ENCODE results near the gene BLVRA. TPM values are rescaled to one million over a fixed set of nuclear protein-coding genes. Genes with fewer than 3 reads are reported as not detected.
"Not testable (repeated sequence)": the region's sequence is repeated elsewhere in the genome, so short reads cannot be mapped to it uniquely, and the experiment has no call there.

BLVRA gene
- total RNA-seq, 2 donors from 2014 or later: 26.2 to 29.7 TPM

DNA sequence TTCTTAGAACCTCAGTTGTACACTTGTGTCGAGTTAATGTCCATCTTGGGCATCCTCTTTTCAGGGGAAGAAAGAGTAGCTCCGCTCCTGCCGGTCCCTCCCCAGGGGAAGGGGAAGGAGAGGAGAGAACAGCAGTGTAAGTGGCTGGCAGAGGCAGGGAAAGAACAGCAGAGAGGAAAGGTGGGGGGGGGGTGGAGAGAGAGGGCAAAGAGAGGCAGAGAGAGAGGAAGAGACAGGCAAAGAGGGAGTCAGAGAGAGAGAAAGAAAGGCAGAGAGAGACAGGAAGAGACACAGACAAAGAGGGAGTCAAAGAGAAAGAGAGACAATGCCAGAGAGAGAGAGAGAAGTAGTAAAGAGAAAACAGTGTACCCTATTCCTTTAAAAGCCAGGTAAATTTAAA lies 56.9 kb downstream of the BLVRA start:
- DNase-seq: no peak
- Mint-ChIP-seq H3K27ac (no peak overlapping the region), H3K4me1 (peaks cover 9% of the 10 kb centered on the region), H3K27me3 (peaks cover 74% of the 10 kb centered on the region), H3K4me3 (no peak overlapping the region), H3K36me3 (ENCODE audit: low read depth) (no peaks in the 10 kb centered on the region)
- no peak for ATAC-seq
- H3K9me3 ChIP-seq (ENCODE audit: control insufficient read depth, low read length, poor library complexity, severe bottlenecking): no peaks in the 10 kb centered on the region

DNA sequence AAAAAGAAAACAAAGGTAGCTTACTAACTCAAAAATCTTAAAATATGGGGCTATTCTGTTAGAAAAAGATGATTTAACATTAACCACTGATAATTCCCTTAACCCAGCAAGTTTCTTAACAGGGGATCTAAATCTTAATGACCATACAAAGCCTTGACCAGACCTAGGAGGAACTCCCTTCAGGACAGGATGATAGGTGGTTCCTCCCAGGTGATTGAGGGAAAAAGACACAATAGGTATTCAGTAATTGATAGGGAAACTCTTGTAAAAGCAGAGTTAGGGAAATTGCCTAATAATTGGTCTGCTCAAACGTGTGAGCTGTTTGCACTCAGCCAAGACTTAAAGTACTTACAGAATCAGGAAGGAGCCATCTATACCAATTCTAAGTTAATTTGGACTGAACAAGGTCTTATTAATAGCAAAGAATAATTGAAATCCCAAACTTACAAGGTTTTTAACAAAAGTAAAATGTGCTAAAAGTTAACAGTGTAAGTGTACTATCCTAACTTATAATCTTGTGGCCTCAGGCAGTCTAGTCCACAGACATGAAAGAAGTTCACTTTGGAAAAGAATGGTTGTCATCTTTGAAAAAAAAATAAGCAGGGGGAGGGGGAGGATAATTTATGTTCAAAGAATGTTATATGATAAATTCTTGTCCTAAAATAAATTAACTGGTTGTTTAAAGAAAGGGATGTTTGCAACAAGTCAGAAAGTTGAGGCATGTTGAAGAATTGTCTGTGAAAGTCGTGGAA lies 57.7 kb downstream of the BLVRA start:
- not testable (repeated sequence) for H3K4me3 Mint-ChIP-seq; DNase-seq; ATAC-seq; H3K4me1 Mint-ChIP-seq; H3K27ac Mint-ChIP-seq; H3K36me3 Mint-ChIP-seq (ENCODE audit: low read depth); H3K9me3 ChIP-seq (ENCODE audit: control insufficient read depth, low read length, poor library complexity, severe bottlenecking)
- peaks cover 73% of the 10 kb centered on the region for H3K27me3 Mint-ChIP-seq

DNA sequence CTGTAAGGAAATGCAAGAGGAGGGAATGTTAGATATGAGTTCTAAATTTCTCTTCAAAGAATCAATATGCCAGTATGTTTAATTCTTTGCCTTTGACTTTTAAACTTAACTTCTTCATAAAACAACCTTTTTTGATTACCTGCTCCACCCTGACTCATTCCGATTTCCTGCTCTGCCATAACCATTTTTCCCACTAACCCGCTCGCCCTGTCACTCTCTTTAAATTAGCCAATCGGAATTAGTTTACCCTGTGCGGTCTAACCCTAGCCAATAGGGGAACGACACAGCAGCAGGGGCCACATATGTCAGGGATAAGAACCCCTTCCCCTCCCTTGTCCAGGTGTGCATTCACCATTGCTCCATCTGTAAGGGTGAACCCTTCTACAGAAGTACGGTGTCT lies 64.9 kb downstream of the BLVRA start:
- not testable (repeated sequence) for H3K4me1 Mint-ChIP-seq; DNase-seq; H3K4me3 Mint-ChIP-seq; ATAC-seq; H3K9me3 ChIP-seq (ENCODE audit: control insufficient read depth, low read length, poor library complexity, severe bottlenecking); H3K27ac Mint-ChIP-seq; H3K36me3 Mint-ChIP-seq (ENCODE audit: low read depth)
- peaks cover 79% of the 10 kb centered on the region for H3K27me3 Mint-ChIP-seq

DNA sequence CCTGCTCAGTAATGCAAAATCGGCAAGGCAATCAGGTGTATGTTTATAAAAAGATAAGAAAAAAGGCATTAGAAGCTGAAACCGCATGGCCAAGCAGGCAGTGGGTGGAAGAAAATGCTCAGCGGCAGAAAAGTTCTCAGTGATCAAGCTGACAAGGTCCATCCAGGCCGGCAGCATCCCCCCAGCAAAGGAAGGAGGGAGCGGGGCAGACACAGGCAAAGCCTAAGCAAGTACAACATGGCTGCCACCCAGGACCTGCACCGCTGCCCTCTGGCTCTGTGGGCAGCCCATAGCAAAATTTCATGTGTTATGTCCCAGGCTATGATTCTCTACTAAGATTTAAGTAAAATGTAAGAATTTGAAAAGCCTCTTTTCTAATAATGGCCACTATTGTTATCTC lies 65.5 kb downstream of the BLVRA start:
- DNase-seq: no peak
- no peaks in the 10 kb centered on the region for H3K4me1 Mint-ChIP-seq
- peaks cover 2% of the 10 kb centered on the region for H3K36me3 Mint-ChIP-seq (ENCODE audit: low read depth)
- ATAC-seq: no peak
- no peak overlapping the region for H3K27ac Mint-ChIP-seq
- H3K9me3 ChIP-seq (ENCODE audit: control insufficient read depth, low read length, poor library complexity, severe bottlenecking): no peaks in the 10 kb centered on the region
- H3K27me3 Mint-ChIP-seq: peaks cover 79% of the 10 kb centered on the region
- no peak overlapping the region for H3K4me3 Mint-ChIP-seq

DNA sequence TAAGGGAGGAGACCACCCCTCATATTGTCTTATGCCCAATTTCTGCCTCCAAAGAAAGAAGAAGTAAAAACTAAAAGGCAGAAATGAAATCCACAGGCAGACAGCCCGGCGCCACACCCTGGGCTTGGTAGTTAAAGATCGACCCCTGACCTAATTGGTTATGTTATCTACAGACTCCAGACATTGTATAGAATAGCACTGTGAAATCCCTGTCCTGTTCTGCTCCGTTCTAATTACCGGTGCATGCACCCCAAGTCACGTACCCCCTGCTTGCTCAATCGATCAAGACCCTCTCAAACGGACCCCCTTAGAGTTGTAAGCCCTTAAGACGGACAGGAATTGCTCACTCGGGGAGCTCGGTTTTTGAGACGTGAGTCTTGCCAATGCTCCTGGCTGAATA lies 66.0 kb downstream of the BLVRA start:
- H3K9me3 ChIP-seq (ENCODE audit: control insufficient read depth, low read length, poor library complexity, severe bottlenecking); H3K27ac Mint-ChIP-seq; H3K4me3 Mint-ChIP-seq; DNase-seq; H3K36me3 Mint-ChIP-seq (ENCODE audit: low read depth); H3K4me1 Mint-ChIP-seq; ATAC-seq: not testable (repeated sequence)
- peaks cover 79% of the 10 kb centered on the region for H3K27me3 Mint-ChIP-seq

DNA sequence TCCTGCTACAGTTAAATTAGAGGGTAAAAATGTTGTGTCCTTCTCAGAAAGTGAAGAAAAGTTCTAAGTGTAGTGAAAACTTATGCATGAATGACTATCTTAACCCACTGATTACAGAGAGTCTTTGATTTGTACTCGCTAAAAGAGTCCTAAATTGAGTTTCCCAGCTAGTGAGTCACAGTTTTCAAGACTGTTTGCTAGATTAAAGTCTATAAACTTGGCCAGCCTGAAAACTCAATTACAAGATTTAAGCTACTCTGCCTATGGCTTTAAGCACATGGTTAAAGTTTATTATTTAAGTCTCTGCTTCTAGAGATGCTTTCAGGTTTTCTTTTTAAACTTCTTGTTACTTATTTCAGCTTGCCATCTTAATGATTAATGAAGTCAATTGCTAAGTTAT lies 66.5 kb downstream of the BLVRA start:
- peaks cover 79% of the 10 kb centered on the region for H3K27me3 Mint-ChIP-seq
- H3K4me1 Mint-ChIP-seq: no peaks in the 10 kb centered on the region
- H3K4me3 Mint-ChIP-seq: no peak overlapping the region
- H3K36me3 Mint-ChIP-seq (ENCODE audit: low read depth): peaks cover 2% of the 10 kb centered on the region
- DNase-seq (no peak), ATAC-seq (no peak)
- no peak overlapping the region for H3K27ac Mint-ChIP-seq
- H3K9me3 ChIP-seq (ENCODE audit: control insufficient read depth, low read length, poor library complexity, severe bottlenecking): no peaks in the 10 kb centered on the region

DNA sequence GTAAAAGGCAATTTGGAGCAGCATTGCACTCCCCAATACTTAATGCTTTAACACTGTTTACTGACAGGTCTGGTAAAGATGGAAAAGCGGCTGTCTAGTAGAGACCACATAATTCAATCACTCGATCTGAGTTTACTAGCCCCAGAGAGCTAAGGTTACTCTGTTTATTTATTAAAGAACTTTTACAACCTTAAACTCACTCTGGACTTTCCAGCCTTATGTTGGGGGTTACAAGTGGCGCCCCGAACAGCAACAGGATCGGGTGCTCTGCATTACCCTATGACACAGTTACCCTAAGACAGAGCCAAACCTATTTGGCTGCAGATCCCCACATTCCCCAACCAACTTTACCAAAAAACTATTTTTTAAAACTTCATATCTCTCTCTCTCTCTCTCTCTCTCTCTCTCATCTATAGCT lies 66.9 kb downstream of the BLVRA start:
- H3K36me3 Mint-ChIP-seq (ENCODE audit: low read depth): peaks cover 2% of the 10 kb centered on the region
- ATAC-seq (no peak), DNase-seq (no peak)
- H3K4me3 Mint-ChIP-seq: no peak overlapping the region
- H3K4me1 Mint-ChIP-seq: no peaks in the 10 kb centered on the region
- no peaks in the 10 kb centered on the region for H3K9me3 ChIP-seq (ENCODE audit: control insufficient read depth, low read length, poor library complexity, severe bottlenecking)
- H3K27me3 Mint-ChIP-seq: peaks cover 76% of the 10 kb centered on the region
- H3K27ac Mint-ChIP-seq: no peak overlapping the region

DNA sequence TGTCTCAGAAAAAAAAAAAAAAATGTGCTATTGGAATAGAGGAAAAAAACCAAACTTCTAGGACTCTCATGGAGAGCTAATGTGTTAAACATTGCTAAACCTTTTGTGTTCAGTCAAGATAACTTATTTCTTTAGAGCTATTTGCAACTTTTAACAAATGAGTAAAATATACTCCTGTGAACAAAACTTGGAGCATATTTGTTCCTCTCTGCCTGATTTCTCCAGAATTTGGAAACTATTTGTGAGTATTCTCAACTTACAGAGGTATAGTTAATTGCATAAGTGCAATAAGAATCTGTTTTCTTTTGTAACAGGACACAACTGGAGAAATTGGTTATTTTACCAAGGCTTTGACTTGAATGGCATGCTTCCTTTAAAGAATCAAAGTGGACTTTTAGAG lies 72.4 kb downstream of the BLVRA start:
- not testable (repeated sequence) for H3K27ac Mint-ChIP-seq; H3K4me3 Mint-ChIP-seq; H3K9me3 ChIP-seq (ENCODE audit: control insufficient read depth, low read length, poor library complexity, severe bottlenecking); H3K36me3 Mint-ChIP-seq (ENCODE audit: low read depth); DNase-seq; ATAC-seq; H3K4me1 Mint-ChIP-seq
- peaks cover 32% of the 10 kb centered on the region for H3K27me3 Mint-ChIP-seq

DNA sequence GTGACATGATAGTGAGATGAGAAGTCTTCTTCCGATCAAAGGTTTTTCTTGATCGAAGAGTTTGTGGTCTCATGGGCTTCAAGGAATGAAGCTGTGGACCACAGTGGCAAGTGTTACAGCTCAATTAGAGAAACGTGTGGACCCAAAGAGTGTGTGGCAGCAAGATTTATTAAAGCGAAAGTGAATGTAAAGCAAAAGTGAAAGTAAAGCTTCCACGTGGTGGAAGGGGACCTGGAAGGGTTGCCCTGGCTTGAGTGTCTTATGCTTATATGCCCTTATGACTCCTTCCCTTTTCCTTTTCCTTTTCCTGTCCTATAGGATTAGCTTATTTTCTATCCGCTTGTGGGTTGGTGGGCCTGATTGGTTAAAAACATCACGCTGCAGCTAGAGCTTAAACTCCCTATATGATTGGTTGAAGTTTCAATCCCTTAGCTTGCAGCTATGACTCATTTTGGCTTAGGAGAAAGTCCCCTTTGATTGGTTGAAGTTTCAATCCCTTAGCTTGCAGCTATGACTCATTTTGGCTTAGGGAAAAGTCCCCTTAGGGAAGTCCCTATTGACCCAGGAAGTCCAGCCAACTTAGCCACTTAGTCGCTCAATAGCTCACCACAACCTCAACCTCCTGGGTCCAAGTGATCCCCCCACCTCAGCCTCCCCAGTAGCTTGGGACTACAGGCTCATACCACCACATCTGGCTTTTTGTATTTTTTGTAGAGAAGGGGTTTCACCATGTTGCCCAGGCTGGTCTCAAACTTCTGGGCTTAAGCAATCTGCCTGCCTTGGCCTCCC lies 76.2 kb downstream of the BLVRA start:
- H3K27ac Mint-ChIP-seq: peak overlapping the region; percentile 95
- peaks cover 4% of the 10 kb centered on the region for H3K27me3 Mint-ChIP-seq
- peak; percentile 67 for ATAC-seq
- peak; percentile 5 to 16 (median 11) for DNase-seq
- no peaks in the 10 kb centered on the region for H3K36me3 Mint-ChIP-seq (ENCODE audit: low read depth)
- peaks cover 9% of the 10 kb centered on the region for H3K4me1 Mint-ChIP-seq
- no peaks in the 10 kb centered on the region for H3K9me3 ChIP-seq (ENCODE audit: control insufficient read depth, low read length, poor library complexity, severe bottlenecking)
- H3K4me3 Mint-ChIP-seq: peak overlapping the region; percentile 87

DNA sequence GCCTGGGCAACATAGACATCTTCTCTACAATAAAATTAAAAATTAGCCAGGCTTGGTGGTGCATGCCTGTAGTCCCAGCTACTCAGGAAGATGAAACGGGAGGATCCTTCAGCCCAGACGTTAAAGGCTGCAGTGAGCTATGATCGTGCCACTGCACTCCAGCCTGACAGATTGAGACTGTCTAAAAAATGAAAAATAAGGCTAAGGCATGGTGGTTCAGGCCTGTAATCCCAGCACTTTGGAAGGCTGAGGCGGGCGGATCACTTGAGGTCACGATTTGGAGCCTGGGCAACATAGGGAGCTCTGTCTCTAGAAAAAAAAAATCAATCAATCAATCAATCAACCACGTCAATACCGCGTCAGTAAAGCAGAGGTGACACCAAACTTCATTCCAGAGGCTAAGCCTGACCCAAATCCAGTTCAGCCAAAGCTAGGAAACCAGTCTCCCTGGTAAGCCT lies 79.8 kb downstream of the BLVRA start:
- Mint-ChIP-seq H3K4me1 (peaks cover 9% of the 10 kb centered on the region), H3K36me3 (ENCODE audit: low read depth) (no peaks in the 10 kb centered on the region), H3K4me3 (no peak overlapping the region), H3K27ac (no peak overlapping the region), H3K27me3 (peaks cover 4% of the 10 kb centered on the region)
- H3K9me3 ChIP-seq (ENCODE audit: control insufficient read depth, low read length, poor library complexity, severe bottlenecking): no peaks in the 10 kb centered on the region
- ATAC-seq: no peak
- DNase-seq: no peak

DNA sequence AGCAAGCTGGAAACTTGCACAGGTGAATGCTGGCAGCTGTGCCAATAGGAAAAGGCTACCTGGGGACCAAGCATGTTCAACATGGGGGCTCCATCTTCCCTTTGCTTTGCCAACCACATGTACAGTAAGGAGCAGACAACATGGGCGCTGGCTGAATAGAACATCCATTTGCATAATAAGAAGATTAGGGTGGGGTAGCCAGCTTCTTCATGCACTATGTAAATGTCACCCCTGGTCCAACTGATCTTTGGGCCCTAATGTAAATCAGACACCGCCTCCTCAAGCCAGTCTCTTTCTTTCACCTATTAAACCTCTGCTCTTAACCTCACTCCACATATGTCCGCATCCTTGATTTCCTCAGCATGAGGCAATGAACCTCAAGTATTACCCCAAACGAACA lies 84.8 kb downstream of the BLVRA start:
- no peaks in the 10 kb centered on the region for H3K9me3 ChIP-seq (ENCODE audit: control insufficient read depth, low read length, poor library complexity, severe bottlenecking)
- no peak for ATAC-seq
- peaks cover 4% of the 10 kb centered on the region for H3K4me1 Mint-ChIP-seq
- no peak overlapping the region for H3K4me3 Mint-ChIP-seq
- no peak overlapping the region for H3K27ac Mint-ChIP-seq
- peaks cover 15% of the 10 kb centered on the region for H3K27me3 Mint-ChIP-seq
- no peaks in the 10 kb centered on the region for H3K36me3 Mint-ChIP-seq (ENCODE audit: low read depth)
- no peak for DNase-seq

DNA sequence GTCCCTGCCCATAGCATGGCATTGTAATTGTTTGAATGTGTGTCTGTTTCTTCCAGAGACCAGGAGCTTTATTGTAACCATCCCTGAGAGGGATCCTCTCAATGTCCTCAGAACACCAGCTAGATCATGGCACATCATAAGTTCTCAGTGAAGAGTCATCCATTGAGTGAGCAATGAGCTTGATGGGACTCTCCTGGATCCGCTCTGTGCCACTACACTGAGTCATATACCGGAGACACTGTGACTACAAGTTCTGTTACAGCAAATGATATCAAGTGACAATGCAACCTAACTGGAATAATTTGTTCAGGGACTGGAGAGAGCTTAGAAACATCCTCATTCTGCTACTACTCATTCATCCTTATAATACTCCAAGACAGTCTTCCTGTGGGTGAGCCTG lies 85.8 kb downstream of the BLVRA start:
- no peak overlapping the region for H3K4me3 Mint-ChIP-seq
- H3K9me3 ChIP-seq (ENCODE audit: control insufficient read depth, low read length, poor library complexity, severe bottlenecking): no peaks in the 10 kb centered on the region
- DNase-seq: no peak
- ATAC-seq: no peak
- H3K36me3 Mint-ChIP-seq (ENCODE audit: low read depth): no peaks in the 10 kb centered on the region
- H3K27ac Mint-ChIP-seq: no peak overlapping the region
- no peaks in the 10 kb centered on the region for H3K4me1 Mint-ChIP-seq
- H3K27me3 Mint-ChIP-seq: peaks cover 15% of the 10 kb centered on the region

DNA sequence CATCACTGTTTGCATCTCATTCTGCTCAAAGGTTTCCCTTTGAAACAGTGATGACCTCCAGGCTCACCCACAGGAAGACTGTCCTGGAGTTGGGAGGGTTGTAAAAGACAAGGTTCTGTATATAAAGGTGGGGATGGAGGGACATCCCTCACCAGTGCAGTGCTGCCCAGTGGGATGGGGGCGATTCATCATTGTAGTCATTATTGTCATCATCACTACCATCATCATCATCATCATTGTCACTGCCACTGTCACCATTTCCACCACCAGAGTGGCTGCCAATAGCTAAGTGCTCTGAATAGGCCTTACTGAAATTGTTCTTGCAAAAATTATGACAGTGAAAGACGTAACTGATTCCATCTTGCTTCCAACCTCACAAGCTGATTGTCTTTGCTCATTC lies 86.2 kb downstream of the BLVRA start:
- H3K9me3 ChIP-seq (ENCODE audit: control insufficient read depth, low read length, poor library complexity, severe bottlenecking): no peaks in the 10 kb centered on the region
- Mint-ChIP-seq H3K4me1 (no peaks in the 10 kb centered on the region), H3K4me3 (no peak overlapping the region), H3K27me3 (peaks cover 15% of the 10 kb centered on the region), H3K27ac (no peak overlapping the region), H3K36me3 (ENCODE audit: low read depth) (no peaks in the 10 kb centered on the region)
- ATAC-seq (no peak), DNase-seq (no peak)
